GM12873 (cell line): ENCODE data around the gene KCNT2.

Experiments used
- CTCF ChIP-seq: IDR thresholded peaks from 2 replicates; pipeline ENCODE4 v1.5.1; 2012; ENCODE audit warnings: low read depth, mild to moderate bottlenecking, moderate library complexity, low read length, control low read depth; ENCODE audit not compliant: insufficient read depth; ENCODE audit errors: missing control alignments

The KCNT2 gene

GRCh38 chr1:196409586-196409985 lies 198.7 kb downstream of the KCNT2 start:
- no peak for TF ChIP-seq CTCF

GRCh38 chr1:196407358-196408051 lies 200.7 kb downstream of the KCNT2 start:
- TF ChIP-seq CTCF: no peak

- no peak for TF ChIP-seq CTCF
Measured at GRCh38 chr1:196405839-196406238, 202.4 kb downstream of the KCNT2 start.

GRCh38 chr1:196403803-196404690 lies 204.2 kb downstream of the KCNT2 start:
- no peak for TF ChIP-seq CTCF

- TF ChIP-seq CTCF: no peak
Measured at GRCh38 chr1:196401891-196402290, 206.3 kb downstream of the KCNT2 start.

- TF ChIP-seq CTCF: no peak
Measured at GRCh38 chr1:196401452-196401833, 206.8 kb downstream of the KCNT2 start.
